Measurements from ENCODE around the gene WDR73. TPM values are rescaled to one million over a fixed set of nuclear protein-coding genes. Genes with fewer than 3 reads are reported as not detected.
A peak's percentile ranks its signal among the peaks of the same experiment; 100 is the strongest.

The WDR73 gene
- total RNA-seq, 1 experiment from 2014 or later, result 35.6 TPM

GRCh38 chr15:84656972-84657371 lies 2.9 kb upstream of the WDR73 start:
- ChIA-PET RAD21 (ENCODE audit: low non-redundant PET in 1 of 2, low total read pairs in 2 of 2, uncharacterized antibody in 2 of 2, unreplicated experiment in 2 of 2) (no interaction called here), CTCF (no interaction called here), POLR2A (no interaction called here)
- no peak overlapping the region for H3K27ac ChIP-seq (ENCODE audit: low read depth, low read length)
- H3K36me3 ChIP-seq (ENCODE audit: control insufficient read depth in 1 of 2, insufficient read depth in 2 of 2, low read length in 2 of 2), result peaks cover 3 to 10% of the 10 kb centered on the region in 2 experiments; a peak in 2 of 4 replicates
- intact Hi-C loops (cut with micrococcal nuclease), result loop anchor here (10.0 kb wide), 1 partner anchor 118 kb away; no protein-coding TSS in a partner anchor
- no peaks in the 10 kb centered on the region for H3K27me3 ChIP-seq (ENCODE audit: insufficient read depth, low read length)
- H3K4me1 ChIP-seq (ENCODE audit: control insufficient read depth in 1 of 2, insufficient read depth in 2 of 2, low read length in 2 of 2), result peaks cover 20 to 46% of the 10 kb centered on the region in 2 experiments
- no peaks in the 10 kb centered on the region for H3K9me3 ChIP-seq (ENCODE audit: control insufficient read depth in 1 of 2, insufficient read depth in 1 of 2, low read depth in 1 of 2, low read length in 2 of 2)
- no peak for TF ChIP-seq POLR2AphosphoS5 (IDR thresholded peaks at IDR 0.05; ENCODE audit: low read depth, low read length)
- TF ChIP-seq SRF (IDR thresholded peaks at IDR 0.05; ENCODE audit: low read depth), result no peak
- TF ChIP-seq ZBTB33 (IDR thresholded peaks at IDR 0.05; ENCODE audit: extremely low read depth, insufficient replicate concordance, low read length), result no peak
- no peak for TF ChIP-seq ZNF274 (IDR thresholded peaks at IDR 0.05; ENCODE audit: low read depth, low read length)
- no peak for TF ChIP-seq JUND (IDR thresholded peaks at IDR 0.05)
- no peak for TF ChIP-seq ATF3 (IDR thresholded peaks at IDR 0.05)
- no peak for TF ChIP-seq SIN3A (IDR thresholded peaks at IDR 0.05; ENCODE audit: low read depth)
- no peak for TF ChIP-seq SP1 (IDR thresholded peaks at IDR 0.05; ENCODE audit: low read depth)
- TF ChIP-seq EZH2phosphoT487 (IDR thresholded peaks at IDR 0.05; ENCODE audit: borderline replicate concordance), result no peak
- no peak for TF ChIP-seq YY1 (IDR thresholded peaks at IDR 0.05; ENCODE audit: extremely low read depth, insufficient replicate concordance, low read depth, low read length)
- peak overlapping the region; percentile 75 for H3K4me2 ChIP-seq (ENCODE audit: low read length)
- no peaks in the 10 kb centered on the region for H4K20me1 ChIP-seq (ENCODE audit: insufficient read depth)
- H3K4me3 ChIP-seq (replicated peaks in 1 of 2; ENCODE audit: low read depth in 1 of 2, low read length in 2 of 2), result no peak overlapping the region; a peak in 1 of 4 replicates
- H3K9me2 ChIP-seq (ENCODE audit: insufficient read depth), result no peaks in the 10 kb centered on the region
- DNase-seq (ENCODE audit: low read depth, low spot score) (no peak), ATAC-seq (no peak)
- no TSS peak for BruUV-seq (replicated peaks)
- no peak overlapping the region for H2AFZ ChIP-seq (ENCODE audit: low read depth, low read length, poor library complexity, severe bottlenecking)
- no peak overlapping the region for H3K9ac ChIP-seq (ENCODE audit: low read length)
- peaks cover 21% of the 10 kb centered on the region for H3K79me2 ChIP-seq (ENCODE audit: insufficient read depth, low read length)
